Lower lobe of right lung (tissue), 2 donors: ENCODE measurements around the gene DDX31. TPM values are rescaled to one million over a fixed set of nuclear protein-coding genes. Genes with fewer than 3 reads are reported as not detected.

Experiments used
- ATAC-seq, 2 donors: fragments of 200-7000 bp; cut with Tn5 transposase; one replicate each; pipeline ENCODE4 v1.9.1; 2020 to 2022; ENCODE audit warnings: mild to moderate bottlenecking in 2 of 2, moderate library complexity in 2 of 2
- DNase-seq: peaks from one replicate; pipeline ENCODE4 v3.0.0-alpha.2; 2020
- H3K27ac ChIP-seq: fragments of 200-600 bp; one replicate; pipeline ENCODE4 v1.8.0; 2022
- H3K27me3 ChIP-seq: fragments of 200-600 bp; one replicate; pipeline ENCODE4 v1.8.0; 2022; ENCODE audit warnings: low read depth
- H3K36me3 ChIP-seq: fragments of 200-600 bp; one replicate; pipeline ENCODE4 v1.8.0; 2022; ENCODE audit warnings: mild to moderate bottlenecking
- H3K4me1 ChIP-seq: fragments of 200-600 bp; one replicate; pipeline ENCODE4 v1.8.0; 2022
- H3K4me3 ChIP-seq: fragments of 200-600 bp; one replicate; pipeline ENCODE4 v1.8.0; 2022; ENCODE audit warnings: mild to moderate bottlenecking
- H3K9me3 ChIP-seq: fragments of 200-600 bp; one replicate; pipeline ENCODE4 v1.8.0; 2022
- intact Hi-C: fragments of 100-400 bp; cut with DNase I; formaldehyde crosslinking; loops from one replicate; pipeline ENCODE4 v1.11.0; 2022
- total RNA-seq: library from RNA; stranded (reverse); fragmentation: NEBNext Ultra II Directional; extraction: Animal tissue kit (Norgen Biotek cat#: 25700); gene quantifications from one replicate; pipeline ENCODE4 v1.2.1, GENCODE V29; 2021
- TF ChIP-seq, protein P1 (sequence below): fragments of 200-600 bp; IDR thresholded peaks from one replicate; pipeline ENCODE4 v1.8.0; 2022; ENCODE audit warnings: antibody characterized with exemption, mild to moderate bottlenecking
- donor health status: DM: no; HTN: yes; CAD: no; lungs with severe emphysema.

DDX31 gene
- total RNA-seq, 1 donor from 2014 or later = 14.1 TPM

DNA sequence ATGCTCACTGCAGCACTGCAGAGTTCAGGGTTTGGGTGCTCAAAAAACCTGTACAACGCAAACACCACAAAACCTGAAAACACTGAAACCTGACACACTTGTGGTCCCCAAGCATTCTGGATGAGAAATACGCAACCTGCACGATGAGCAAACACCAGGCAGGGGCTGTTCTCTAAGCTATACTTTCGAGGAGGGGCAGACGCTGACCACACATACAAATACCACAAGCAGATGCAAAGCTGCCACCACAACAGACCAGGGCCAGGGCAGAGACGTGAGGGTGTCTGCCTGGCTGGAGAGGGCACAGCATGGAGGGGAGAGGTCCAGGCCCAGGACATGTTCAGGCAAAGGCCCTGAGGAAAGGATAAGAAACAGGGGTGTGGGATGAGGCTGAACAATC lies 64.4 kb downstream of the DDX31 start:
- ATAC-seq = no peak
- intact Hi-C loops = no loop called here
- Histone ChIP-seq H3K9me3 (no peaks in the 10 kb centered on the region), H3K4me1 (no peaks in the 10 kb centered on the region), H3K4me3 (no peak overlapping the region), H3K36me3 (peaks cover 80% of the 10 kb centered on the region), H3K27me3 (no peaks in the 10 kb centered on the region), H3K27ac (no peak overlapping the region)
- no peak for DNase-seq
- TF ChIP-seq, protein P1, sequence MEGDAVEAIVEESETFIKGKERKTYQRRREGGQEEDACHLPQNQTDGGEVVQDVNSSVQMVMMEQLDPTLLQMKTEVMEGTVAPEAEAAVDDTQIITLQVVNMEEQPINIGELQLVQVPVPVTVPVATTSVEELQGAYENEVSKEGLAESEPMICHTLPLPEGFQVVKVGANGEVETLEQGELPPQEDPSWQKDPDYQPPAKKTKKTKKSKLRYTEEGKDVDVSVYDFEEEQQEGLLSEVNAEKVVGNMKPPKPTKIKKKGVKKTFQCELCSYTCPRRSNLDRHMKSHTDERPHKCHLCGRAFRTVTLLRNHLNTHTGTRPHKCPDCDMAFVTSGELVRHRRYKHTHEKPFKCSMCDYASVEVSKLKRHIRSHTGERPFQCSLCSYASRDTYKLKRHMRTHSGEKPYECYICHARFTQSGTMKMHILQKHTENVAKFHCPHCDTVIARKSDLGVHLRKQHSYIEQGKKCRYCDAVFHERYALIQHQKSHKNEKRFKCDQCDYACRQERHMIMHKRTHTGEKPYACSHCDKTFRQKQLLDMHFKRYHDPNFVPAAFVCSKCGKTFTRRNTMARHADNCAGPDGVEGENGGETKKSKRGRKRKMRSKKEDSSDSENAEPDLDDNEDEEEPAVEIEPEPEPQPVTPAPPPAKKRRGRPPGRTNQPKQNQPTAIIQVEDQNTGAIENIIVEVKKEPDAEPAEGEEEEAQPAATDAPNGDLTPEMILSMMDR = no peak

DNA sequence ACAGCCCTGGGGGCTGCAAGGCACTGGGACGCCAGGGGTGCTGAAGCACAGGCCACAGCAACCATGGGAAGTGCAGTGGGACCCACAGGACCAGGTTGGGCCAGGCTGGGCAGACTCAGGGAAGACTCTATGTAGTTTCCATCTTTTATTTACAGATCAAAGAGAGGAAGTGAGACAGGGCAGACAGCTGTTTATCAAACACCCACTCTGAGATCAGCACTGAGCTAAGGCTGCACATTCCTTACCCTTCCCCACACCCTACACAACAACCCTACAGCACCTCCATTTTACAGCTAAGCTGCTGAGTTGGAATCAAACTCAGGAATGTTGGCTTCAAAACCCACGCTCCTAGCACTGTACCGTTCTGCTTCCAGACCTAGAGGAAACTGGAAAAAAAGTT lies 67.6 kb downstream of the DDX31 start:
- no peak for ATAC-seq
- TF ChIP-seq, protein P1 = no peak
- intact Hi-C loops = no loop called here
- Histone ChIP-seq H3K36me3 (peaks cover 57% of the 10 kb centered on the region), H3K4me3 (no peak overlapping the region), H3K27ac (no peak overlapping the region), H3K27me3 (no peaks in the 10 kb centered on the region), H3K4me1 (no peaks in the 10 kb centered on the region), H3K9me3 (no peaks in the 10 kb centered on the region)
- no peak for DNase-seq

DNA sequence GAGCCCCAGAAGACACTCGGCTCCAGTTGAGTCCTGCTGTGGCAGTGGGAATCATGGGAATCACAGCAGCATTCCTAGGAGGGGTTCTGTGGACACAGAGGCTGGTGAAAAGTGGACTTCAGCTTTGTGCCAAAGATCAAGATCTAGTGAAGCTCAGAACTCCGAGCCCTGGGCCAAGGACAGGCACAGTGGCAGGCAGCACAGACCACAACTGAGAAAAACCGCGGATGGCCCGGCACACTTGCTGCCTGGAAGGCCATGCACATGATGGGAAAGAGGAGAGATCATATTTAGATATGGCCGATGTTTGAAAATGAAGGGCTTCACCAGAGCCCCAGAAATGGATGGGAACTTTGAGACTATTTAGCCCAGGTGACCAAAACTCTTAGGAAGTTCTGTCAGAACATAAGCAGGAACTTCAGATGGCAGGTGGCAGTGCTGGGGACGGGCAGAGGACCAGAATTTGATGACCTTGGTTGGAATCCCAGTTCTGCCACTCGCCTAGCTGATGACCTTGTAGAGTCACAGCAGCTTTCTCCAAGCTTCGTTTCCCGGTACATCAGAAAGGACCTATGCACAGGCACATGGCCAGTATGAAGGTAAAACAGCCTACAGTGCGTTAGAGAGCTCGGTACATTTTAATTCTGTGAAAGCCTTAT lies 69.3 kb downstream of the DDX31 start:
- Histone ChIP-seq H3K36me3 (peaks cover 49% of the 10 kb centered on the region), H3K27ac (no peak overlapping the region), H3K4me3 (no peak overlapping the region), H3K4me1 (no peaks in the 10 kb centered on the region), H3K27me3 (no peaks in the 10 kb centered on the region), H3K9me3 (no peaks in the 10 kb centered on the region)
- DNase-seq (no peak), ATAC-seq (no peak)
- TF ChIP-seq, protein P1 = no peak
- intact Hi-C loops = no loop called here

DNA sequence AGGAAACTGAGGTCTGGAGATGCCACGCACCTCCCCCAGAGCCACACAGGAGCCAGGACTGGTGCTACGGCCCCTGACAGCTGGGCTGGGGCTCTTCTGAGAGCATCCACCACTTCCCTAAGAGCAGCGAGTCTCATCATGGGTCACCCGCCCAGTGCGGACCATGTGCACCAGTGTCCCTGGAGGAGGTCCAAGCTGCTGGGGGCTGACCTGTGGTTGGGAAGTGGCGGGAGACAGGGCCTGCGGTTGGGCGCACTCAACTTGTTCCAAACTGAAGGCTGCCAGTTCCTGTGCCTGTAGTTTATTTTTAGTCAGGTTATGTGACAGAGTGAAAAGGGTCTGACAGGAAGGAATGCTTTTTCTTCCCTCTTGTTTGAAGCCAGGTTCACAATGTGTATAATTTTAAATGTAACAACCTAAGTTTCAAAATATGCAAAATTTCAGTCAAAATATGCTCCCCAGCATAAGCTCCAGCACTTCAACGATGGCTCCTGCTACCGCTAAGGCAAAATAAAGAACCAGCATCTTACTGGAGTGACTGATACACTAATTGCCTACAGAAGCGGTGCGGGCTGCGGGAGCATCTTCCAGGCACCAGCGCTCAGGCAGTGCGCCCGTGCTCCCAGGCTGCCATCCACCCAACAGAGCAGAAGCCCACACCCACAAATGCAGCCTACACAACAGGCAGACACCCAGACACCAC lies 72.6 kb downstream of the DDX31 start:
- ATAC-seq = peak; percentile 23 to 50
- Histone ChIP-seq H3K27me3 (peaks cover 9% of the 10 kb centered on the region), H3K4me1 (no peaks in the 10 kb centered on the region), H3K36me3 (peaks cover 45% of the 10 kb centered on the region), H3K27ac (no peak overlapping the region), H3K9me3 (no peaks in the 10 kb centered on the region), H3K4me3 (no peak overlapping the region)
- TF ChIP-seq, protein P1 = no peak
- intact Hi-C loops = no loop called here
- DNase-seq = no peak

DNA sequence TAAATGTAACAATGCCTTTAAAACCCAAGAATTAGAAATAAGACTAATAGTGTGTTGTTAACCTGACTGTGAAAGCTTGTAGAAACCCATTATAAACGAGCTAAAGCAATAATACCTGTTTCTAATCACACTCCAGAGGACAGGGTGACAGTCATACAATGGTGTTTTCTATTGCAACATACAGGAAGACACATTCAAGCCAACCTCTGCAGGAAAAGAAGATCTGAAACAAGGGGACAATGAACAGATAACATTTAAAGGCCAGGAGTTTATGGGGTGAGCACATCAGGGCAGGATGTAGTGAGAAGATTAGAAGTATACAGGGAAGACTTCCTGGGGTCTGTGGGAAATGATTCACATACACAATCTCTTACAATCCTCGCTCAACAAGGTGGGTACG lies 73.6 kb downstream of the DDX31 start:
- no peak overlapping the region for H3K4me3 ChIP-seq
- TF ChIP-seq, protein P1 = no peak
- intact Hi-C loops = no loop called here
- peaks cover 41% of the 10 kb centered on the region for H3K36me3 ChIP-seq
- DNase-seq (no peak), ATAC-seq (no peak)
- H3K4me1 ChIP-seq = no peaks in the 10 kb centered on the region
- no peaks in the 10 kb centered on the region for H3K9me3 ChIP-seq
- peaks cover 19% of the 10 kb centered on the region for H3K27me3 ChIP-seq
- no peak overlapping the region for H3K27ac ChIP-seq
